Left lung (tissue), 10 donors: ENCODE data around the gene ASIC2. TPM values are rescaled to one million over a fixed set of nuclear protein-coding genes. Genes with fewer than 3 reads are reported as not detected.
A peak's percentile ranks its signal among the peaks of the same experiment; 100 is the strongest.

Source experiments
- ATAC-seq: fragments of 200-7000 bp; cut with Tn5 transposase; one replicate; pipeline ENCODE4 v1.9.1; 2020; ENCODE audit warnings: moderate library complexity
- DNase-seq, 4 donors: peaks; one replicate each; pipeline ENCODE4 v3.0.0-alpha.2; 2013 to 2020
- H3K27ac ChIP-seq, 2 donors: fragments of 200-600 bp; sonication (generic) in 1 of 2; one replicate each; pipeline versions ENCODE4 v1.5.0 to v1.8.0; 2020 to 2021
- H3K27me3 ChIP-seq, 2 donors: fragments of 200-600 bp; sonication (generic) in 1 of 2; one replicate each; pipeline versions ENCODE4 v1.5.0 to v1.8.0; 2020 to 2021
- H3K36me3 ChIP-seq, 2 donors: fragments of 200-600 bp; sonication (generic) in 1 of 2; one replicate each; pipeline versions ENCODE4 v1.5.0 to v1.8.0; 2020 to 2021
- H3K4me1 ChIP-seq, 2 donors: fragments of 200-600 bp; one replicate each; pipeline ENCODE4 v1.8.0; 2021
- H3K4me3 ChIP-seq, 2 donors: fragments of 200-600 bp; sonication (generic) in 1 of 2; one replicate each; pipeline versions ENCODE4 v1.5.0 to v1.8.0; 2020 to 2021; ENCODE audit warnings: mild to moderate bottlenecking in 1 of 2
- H3K9me3 ChIP-seq, 2 donors: fragments of 200-600 bp; sonication (generic) in 1 of 2; one replicate each; pipeline versions ENCODE4 v1.5.0 to v1.8.0; 2020 to 2021
- intact Hi-C, 2 donors: fragments of 100-400 bp; cut with DNase I; formaldehyde crosslinking; loops; one replicate each; pipeline versions ENCODE4 v1.11.2 to v1.14.2; 2022
- polyA plus RNA-seq, 6 donors: library from polyadenylated mRNA; unstranded; fragments of 120-200 nt; gene quantifications; one replicate each; pipeline ENCODE4 v1.2.1, GENCODE V29; 2013; ENCODE audit not compliant: insufficient read length in 6 of 6
- total RNA-seq, 2 donors: library from RNA; stranded (reverse); fragmentation: NEBNext Ultra II Directional; extraction: Animal tissue kit (Norgen Biotek cat#: 25700); gene quantifications; one replicate each; pipeline ENCODE4 v1.2.1, GENCODE V29; 2021
- TF ChIP-seq, protein P1 (sequence below), 2 donors: fragments of 200-600 bp; sonication (generic) in 1 of 2; IDR thresholded peaks; one replicate each; pipeline versions ENCODE4 v1.5.0 to v1.8.0; 2021; ENCODE audit warnings: antibody characterized with exemption in 2 of 2
- donor health status: DM: no; HTN: yes; CAD: no.
- donor health status: DM: no; HTN: no; CAD: no.

The ASIC2 gene
- total and polyA plus RNA-seq, 8 donors: 0.08 to 0.59 (median 0.46) TPM

DNA sequence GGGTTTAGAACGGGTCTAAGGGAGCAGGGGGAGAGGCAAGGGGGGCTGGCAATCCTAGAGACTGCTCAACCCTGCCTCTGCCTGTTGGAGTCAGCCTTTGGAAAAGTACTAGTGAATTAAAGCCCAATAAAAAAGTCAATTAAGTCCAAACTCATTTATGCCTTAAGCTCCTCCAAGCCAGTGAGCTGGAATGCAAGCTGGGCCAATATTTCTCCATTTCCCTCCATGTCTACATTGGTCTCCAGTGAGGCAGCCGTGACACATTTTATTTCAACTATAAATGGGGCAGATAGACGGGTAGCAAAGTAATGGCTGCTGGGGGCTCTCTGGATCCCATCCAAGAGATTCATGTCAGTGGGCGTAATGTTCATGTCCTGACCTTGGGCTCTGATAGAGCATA is 157.4 kb downstream of the ASIC2 start:
- no peak overlapping the region for H3K27ac ChIP-seq
- H3K36me3 ChIP-seq: no peaks in the 10 kb centered on the region
- ATAC-seq (no peak), DNase-seq (no peak)
- no peak overlapping the region for H3K4me3 ChIP-seq
- TF ChIP-seq, protein P1, sequence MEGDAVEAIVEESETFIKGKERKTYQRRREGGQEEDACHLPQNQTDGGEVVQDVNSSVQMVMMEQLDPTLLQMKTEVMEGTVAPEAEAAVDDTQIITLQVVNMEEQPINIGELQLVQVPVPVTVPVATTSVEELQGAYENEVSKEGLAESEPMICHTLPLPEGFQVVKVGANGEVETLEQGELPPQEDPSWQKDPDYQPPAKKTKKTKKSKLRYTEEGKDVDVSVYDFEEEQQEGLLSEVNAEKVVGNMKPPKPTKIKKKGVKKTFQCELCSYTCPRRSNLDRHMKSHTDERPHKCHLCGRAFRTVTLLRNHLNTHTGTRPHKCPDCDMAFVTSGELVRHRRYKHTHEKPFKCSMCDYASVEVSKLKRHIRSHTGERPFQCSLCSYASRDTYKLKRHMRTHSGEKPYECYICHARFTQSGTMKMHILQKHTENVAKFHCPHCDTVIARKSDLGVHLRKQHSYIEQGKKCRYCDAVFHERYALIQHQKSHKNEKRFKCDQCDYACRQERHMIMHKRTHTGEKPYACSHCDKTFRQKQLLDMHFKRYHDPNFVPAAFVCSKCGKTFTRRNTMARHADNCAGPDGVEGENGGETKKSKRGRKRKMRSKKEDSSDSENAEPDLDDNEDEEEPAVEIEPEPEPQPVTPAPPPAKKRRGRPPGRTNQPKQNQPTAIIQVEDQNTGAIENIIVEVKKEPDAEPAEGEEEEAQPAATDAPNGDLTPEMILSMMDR (IDR thresholded peaks at IDR 0.05): no peak
- H3K4me1 ChIP-seq: no peaks in the 10 kb centered on the region
- peaks cover 0 to 34% of the 10 kb centered on the region in 2 donors for H3K27me3 ChIP-seq
- intact Hi-C loops: no loop called here
- no peaks in the 10 kb centered on the region for H3K9me3 ChIP-seq

DNA sequence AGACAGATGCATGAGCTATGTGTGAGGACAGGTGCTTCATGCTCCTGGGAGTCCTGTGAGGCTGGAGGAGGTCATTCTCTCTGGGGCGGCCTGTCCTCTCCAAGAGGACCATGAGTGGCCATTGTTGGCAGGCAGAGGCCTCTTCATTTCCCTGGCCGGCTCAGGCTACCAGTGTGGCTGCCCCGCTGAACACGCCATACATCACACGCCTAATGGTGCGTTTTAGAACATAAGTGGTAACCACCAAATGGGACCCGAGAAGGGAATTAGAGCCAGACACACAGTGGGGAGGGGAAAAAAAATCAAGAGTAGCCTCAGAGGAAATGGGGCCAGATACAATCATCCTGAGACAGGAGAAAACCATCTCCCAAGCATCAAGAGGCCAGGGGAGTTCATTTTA is 161.5 kb downstream of the ASIC2 start:
- H3K27ac ChIP-seq: no peak overlapping the region
- intact Hi-C loops: no loop called here
- no peak overlapping the region for H3K4me3 ChIP-seq
- no peaks in the 10 kb centered on the region for H3K9me3 ChIP-seq
- H3K4me1 ChIP-seq: no peaks in the 10 kb centered on the region
- TF ChIP-seq, protein P1 (IDR thresholded peaks at IDR 0.05): no peak
- ATAC-seq (no peak), DNase-seq (no peak)
- H3K36me3 ChIP-seq: no peaks in the 10 kb centered on the region
- H3K27me3 ChIP-seq: peaks cover 0 to 32% of the 10 kb centered on the region in 2 donors

DNA sequence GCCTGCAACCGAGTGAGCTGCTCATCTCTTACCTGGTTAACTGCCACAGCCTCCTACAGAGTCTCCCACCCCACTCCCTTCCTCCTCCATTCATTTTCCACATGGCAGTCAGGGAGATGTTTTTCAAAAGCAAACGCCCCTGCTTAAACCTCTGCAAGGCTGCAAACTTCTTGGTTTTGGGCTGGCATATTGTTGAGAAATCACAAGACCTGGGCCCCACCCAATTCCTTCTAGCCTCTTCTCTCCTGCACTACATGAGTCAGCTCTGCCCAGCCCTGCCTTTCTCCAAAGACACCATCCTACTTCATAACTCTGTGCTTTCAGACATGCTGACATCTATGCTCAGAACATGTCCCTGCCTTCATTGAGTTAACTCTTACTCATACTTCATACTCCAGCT is 165.4 kb downstream of the ASIC2 start:
- no peaks in the 10 kb centered on the region for H3K36me3 ChIP-seq
- H3K27ac ChIP-seq: no peak overlapping the region
- H3K27me3 ChIP-seq: peaks cover 0 to 27% of the 10 kb centered on the region in 2 donors
- H3K4me1 ChIP-seq: no peaks in the 10 kb centered on the region
- no peak for DNase-seq
- intact Hi-C loops: no loop called here
- H3K4me3 ChIP-seq: no peak overlapping the region
- TF ChIP-seq, protein P1 (IDR thresholded peaks at IDR 0.05): no peak
- no peaks in the 10 kb centered on the region for H3K9me3 ChIP-seq
- ATAC-seq: peak; percentile 27

DNA sequence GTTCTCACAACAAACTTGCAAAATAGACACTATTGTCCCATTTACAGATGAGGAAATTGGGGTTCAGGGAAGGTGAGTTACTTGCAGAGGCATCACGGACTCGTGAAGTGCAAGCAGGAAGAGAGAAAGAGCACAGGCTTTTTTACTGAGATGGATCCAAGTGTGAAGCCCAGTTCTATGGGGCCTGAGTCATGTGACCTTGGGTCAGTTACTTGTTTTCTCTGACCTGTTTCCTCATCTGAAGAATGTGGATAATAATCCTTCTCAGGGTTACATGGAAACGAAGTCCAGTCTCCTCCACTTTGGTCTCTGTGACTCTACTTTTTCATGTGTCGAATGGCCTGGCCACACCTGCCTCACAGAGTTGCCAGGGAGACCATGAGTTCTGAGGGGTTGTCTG is 167.0 kb downstream of the ASIC2 start:
- Histone ChIP-seq H3K4me1 (no peaks in the 10 kb centered on the region), H3K27ac (no peak overlapping the region), H3K4me3 (no peak overlapping the region), H3K36me3 (no peaks in the 10 kb centered on the region), H3K27me3 (peaks cover 0 to 16% of the 10 kb centered on the region in 2 donors), H3K9me3 (no peaks in the 10 kb centered on the region)
- intact Hi-C loops: no loop called here
- TF ChIP-seq, protein P1 (IDR thresholded peaks at IDR 0.05): no peak
- ATAC-seq (no peak), DNase-seq (no peak)

DNA sequence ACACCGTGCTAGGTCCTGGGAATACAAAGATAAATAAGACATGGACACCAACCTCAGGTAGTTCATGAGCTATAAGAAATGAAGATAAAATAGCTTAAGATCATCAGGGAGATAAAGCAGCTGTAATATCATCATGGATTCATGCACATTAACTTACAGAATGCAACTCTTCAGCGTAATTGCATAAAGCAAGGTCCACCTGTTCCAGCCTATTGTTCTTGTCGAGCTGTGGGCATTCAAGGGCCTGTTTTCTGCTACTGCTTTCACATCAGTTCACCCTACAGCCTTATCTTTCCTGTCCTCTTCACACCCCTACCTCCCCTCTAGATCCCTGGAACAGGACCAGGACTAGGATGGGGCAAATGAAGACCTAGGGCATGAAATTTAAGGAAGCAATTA is 167.5 kb downstream of the ASIC2 start:
- ATAC-seq: no peak
- intact Hi-C loops: no loop called here
- Histone ChIP-seq H3K4me3 (no peak overlapping the region), H3K27ac (no peak overlapping the region), H3K9me3 (no peaks in the 10 kb centered on the region), H3K27me3 (peaks cover 0 to 16% of the 10 kb centered on the region in 2 donors), H3K4me1 (no peaks in the 10 kb centered on the region), H3K36me3 (no peaks in the 10 kb centered on the region)
- TF ChIP-seq, protein P1 (IDR thresholded peaks at IDR 0.05): no peak
- no peak for DNase-seq
